Measurements from ENCODE around the gene ALPL. TPM values are rescaled to one million over a fixed set of nuclear protein-coding genes. Genes with fewer than 3 reads are reported as not detected.

The ALPL gene
- total RNA-seq, 2 donors from 2014 or later = 16.2 to 50.3 TPM

- no peaks in the 10 kb centered on the region for H3K27me3 ChIP-seq
- no peak for DNase-seq (ENCODE audit: low spot score)
- H3K27ac ChIP-seq = no peak overlapping the region
- H3K36me3 ChIP-seq = no peaks in the 10 kb centered on the region
- no peak for TF ChIP-seq CTCF (IDR thresholded peaks at IDR 0.05)
- no peak overlapping the region for H3K4me3 ChIP-seq
- H3K4me1 ChIP-seq = peaks cover 0 to 22% of the 10 kb centered on the region in 2 donors
- H3K9me3 ChIP-seq = no peaks in the 10 kb centered on the region
Measured at GRCh38 chr1:21620011-21620410, 110.8 kb downstream of the ALPL start.

GRCh38 chr1:21620496-21620895 is 111.3 kb downstream of the ALPL start:
- Histone ChIP-seq H3K4me1 (peaks cover 0 to 22% of the 10 kb centered on the region in 2 donors), H3K27ac (no peak overlapping the region), H3K9me3 (no peaks in the 10 kb centered on the region), H3K27me3 (no peaks in the 10 kb centered on the region), H3K36me3 (no peaks in the 10 kb centered on the region), H3K4me3 (no peak overlapping the region)
- no peak for DNase-seq (ENCODE audit: low spot score)
- TF ChIP-seq CTCF (IDR thresholded peaks at IDR 0.05) = no peak

GRCh38 chr1:21621051-21621450 is 111.8 kb downstream of the ALPL start:
- peaks cover 0 to 22% of the 10 kb centered on the region in 2 donors for H3K4me1 ChIP-seq
- H3K36me3 ChIP-seq = no peaks in the 10 kb centered on the region
- no peak for DNase-seq (ENCODE audit: low spot score)
- no peaks in the 10 kb centered on the region for H3K27me3 ChIP-seq
- no peak for TF ChIP-seq CTCF (IDR thresholded peaks at IDR 0.05)
- no peak overlapping the region for H3K4me3 ChIP-seq
- H3K27ac ChIP-seq = no peak overlapping the region
- no peaks in the 10 kb centered on the region for H3K9me3 ChIP-seq

- Histone ChIP-seq H3K4me3 (peak overlapping the region in 1 of 2 donors; percentile 31), H3K36me3 (no peaks in the 10 kb centered on the region), H3K27me3 (no peaks in the 10 kb centered on the region), H3K27ac (no peak overlapping the region), H3K4me1 (peaks cover 0 to 22% of the 10 kb centered on the region in 2 donors), H3K9me3 (no peaks in the 10 kb centered on the region)
- no peak for TF ChIP-seq CTCF (IDR thresholded peaks at IDR 0.05)
- DNase-seq (ENCODE audit: low spot score) = no peak
Measured at GRCh38 chr1:21621761-21622436, 112.7 kb downstream of the ALPL start.

- H3K9me3 ChIP-seq = no peaks in the 10 kb centered on the region
- DNase-seq (ENCODE audit: low spot score) = no peak
- peaks cover 0 to 22% of the 10 kb centered on the region in 2 donors for H3K4me1 ChIP-seq
- no peak overlapping the region for H3K27ac ChIP-seq
- no peaks in the 10 kb centered on the region for H3K36me3 ChIP-seq
- H3K4me3 ChIP-seq = peak overlapping the region in 1 of 2 donors; percentile 31
- TF ChIP-seq CTCF (IDR thresholded peaks at IDR 0.05) = no peak
- no peaks in the 10 kb centered on the region for H3K27me3 ChIP-seq
Measured at GRCh38 chr1:21622466-21623315, 113.5 kb downstream of the ALPL start.
